RWPE1 (cell line): ENCODE data around the gene NXT1.

Experiments used
- CTCF ChIA-PET: fragments of 350-600 bp; sonication (Branson Sonifier 250); formaldehyde crosslinking; extraction: SDS; loops from one replicate; lab custom pipeline; 2021; lab: Yijun Ruan, JAX
- POLR2A ChIA-PET: fragments of 400-600 bp; formaldehyde crosslinking; extraction: SDS; loops from one replicate; lab custom pipeline; 2020; ENCODE audit warnings: antibody characterized with exemption; ENCODE audit not compliant: low non-redundant PET; lab: Yijun Ruan, JAX
- DNase-seq: peaks from one replicate; pipeline ENCODE4 v3.0.0; 2012; ENCODE audit warnings: low spot score
- H3K27ac ChIP-seq: fragments of 450-650 bp; 2 replicates; pipeline ENCODE4 v1.5.1; 2017
- TF ChIP-seq, protein P1 (sequence below): fragments of 450-650 bp; conservative IDR thresholded peaks from 2 replicates; pipeline ENCODE4 v1.5.1; 2017; ENCODE audit warnings: low read depth, mild to moderate bottlenecking

NXT1 gene

DNA sequence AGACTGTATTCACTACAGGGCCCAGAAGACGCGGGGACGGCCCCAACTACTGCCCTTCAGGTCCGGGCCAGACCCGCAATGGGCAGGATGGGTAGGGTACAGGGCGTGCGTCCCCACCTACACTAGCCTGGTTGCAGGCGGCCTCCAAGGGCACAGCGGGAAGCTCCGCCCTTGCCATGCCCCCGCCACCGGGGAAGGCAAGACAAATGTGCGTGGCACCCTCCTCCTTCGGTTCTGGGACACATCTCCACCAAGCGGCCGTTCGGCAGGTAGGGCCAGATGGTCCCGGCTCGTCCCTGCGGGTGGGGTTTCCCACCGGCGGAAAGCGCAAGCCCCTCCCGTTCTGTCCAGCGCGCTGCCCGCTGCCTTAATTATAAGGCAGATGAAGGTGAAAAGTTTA, 5.6 kb downstream of the NXT1 start:
- TF ChIP-seq, protein P1, sequence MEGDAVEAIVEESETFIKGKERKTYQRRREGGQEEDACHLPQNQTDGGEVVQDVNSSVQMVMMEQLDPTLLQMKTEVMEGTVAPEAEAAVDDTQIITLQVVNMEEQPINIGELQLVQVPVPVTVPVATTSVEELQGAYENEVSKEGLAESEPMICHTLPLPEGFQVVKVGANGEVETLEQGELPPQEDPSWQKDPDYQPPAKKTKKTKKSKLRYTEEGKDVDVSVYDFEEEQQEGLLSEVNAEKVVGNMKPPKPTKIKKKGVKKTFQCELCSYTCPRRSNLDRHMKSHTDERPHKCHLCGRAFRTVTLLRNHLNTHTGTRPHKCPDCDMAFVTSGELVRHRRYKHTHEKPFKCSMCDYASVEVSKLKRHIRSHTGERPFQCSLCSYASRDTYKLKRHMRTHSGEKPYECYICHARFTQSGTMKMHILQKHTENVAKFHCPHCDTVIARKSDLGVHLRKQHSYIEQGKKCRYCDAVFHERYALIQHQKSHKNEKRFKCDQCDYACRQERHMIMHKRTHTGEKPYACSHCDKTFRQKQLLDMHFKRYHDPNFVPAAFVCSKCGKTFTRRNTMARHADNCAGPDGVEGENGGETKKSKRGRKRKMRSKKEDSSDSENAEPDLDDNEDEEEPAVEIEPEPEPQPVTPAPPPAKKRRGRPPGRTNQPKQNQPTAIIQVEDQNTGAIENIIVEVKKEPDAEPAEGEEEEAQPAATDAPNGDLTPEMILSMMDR, result no peak
- ChIA-PET CTCF (no interaction called here), POLR2A (no interaction called here)
- DNase-seq, result no peak
- peak overlapping the region; percentile 97 for H3K27ac ChIP-seq

DNA sequence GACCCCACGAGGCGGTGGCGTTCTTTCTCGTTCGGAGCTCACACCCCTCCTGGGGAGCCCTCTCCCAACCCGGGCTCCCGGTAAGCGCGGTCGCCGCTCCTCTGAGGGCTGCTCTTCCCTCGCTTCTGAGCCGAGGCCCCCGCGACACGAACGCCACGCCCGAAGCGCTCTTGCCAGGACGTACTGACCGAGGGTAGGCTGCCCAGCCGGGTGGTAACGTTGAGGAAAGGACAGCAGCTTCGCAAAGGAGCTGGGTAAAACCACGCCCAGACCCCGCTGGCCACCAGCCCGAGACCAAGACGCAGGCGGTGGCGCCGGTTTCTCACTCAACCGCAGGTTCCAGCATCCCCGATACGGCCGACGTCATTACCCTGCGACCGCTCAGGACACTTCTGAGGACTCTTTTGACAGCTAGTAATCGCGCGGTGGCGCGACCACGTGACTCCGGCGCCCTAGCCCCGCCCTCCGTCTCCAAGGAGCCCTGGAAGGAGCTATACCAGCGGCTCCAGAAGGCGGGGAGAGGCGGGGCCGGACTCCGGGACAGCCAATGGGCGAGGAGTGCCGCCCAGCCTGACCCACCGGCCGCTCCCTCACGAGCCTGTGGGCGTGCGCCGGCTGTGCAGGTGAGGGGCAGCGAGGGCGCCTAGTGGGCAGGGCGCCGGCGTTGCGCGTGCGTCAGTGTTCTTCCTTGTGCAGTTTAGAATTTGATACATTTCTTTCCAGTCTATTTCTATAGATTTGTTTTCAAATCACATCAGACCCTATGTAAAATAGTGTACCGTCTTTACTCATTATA, 7.4 kb downstream of the NXT1 start:
- DNase-seq, result peak; percentile 95
- H3K27ac ChIP-seq, result peak overlapping the region; percentile 97
- TF ChIP-seq, protein P1, result no peak
- POLR2A ChIA-PET, result interaction anchor here (1.7 kb wide), 1 partner anchor 8 kb away, joined by 14 read pairs; the partner anchor contains the start of gene NXT1
- CTCF ChIA-PET, result no interaction called here

DNA sequence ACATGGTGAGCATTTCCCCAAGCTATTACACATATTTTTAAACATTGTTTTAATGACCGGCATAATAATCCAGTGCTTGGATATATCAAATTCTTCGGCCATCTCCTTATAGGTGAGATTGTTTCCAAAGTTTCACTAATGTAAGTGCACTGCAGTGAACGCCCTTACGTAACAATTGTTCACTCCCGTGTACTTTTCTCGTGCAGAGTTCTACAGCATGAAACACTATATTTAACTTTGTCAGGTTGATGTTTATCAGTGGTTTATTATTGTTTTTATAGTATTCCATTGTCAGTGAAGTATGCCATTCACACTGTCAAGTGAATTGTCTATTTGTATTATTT, 7.9 kb downstream of the NXT1 start:
- no peak for DNase-seq
- ChIA-PET CTCF (interaction anchor here (0.5 to 0.6 kb wide), 2 partner anchors 17 to 194 kb away, joined by 3 read pairs; no protein-coding TSS in a partner anchor), POLR2A (interaction anchor here (0.7 to 1.7 kb wide), 2 partner anchors 9 to 747 kb away, joined by 3 to 14 read pairs; partner anchors contain the start of gene NXT1)
- H3K27ac ChIP-seq, result peak overlapping the region; percentile 97
- TF ChIP-seq, protein P1, result no peak

DNA sequence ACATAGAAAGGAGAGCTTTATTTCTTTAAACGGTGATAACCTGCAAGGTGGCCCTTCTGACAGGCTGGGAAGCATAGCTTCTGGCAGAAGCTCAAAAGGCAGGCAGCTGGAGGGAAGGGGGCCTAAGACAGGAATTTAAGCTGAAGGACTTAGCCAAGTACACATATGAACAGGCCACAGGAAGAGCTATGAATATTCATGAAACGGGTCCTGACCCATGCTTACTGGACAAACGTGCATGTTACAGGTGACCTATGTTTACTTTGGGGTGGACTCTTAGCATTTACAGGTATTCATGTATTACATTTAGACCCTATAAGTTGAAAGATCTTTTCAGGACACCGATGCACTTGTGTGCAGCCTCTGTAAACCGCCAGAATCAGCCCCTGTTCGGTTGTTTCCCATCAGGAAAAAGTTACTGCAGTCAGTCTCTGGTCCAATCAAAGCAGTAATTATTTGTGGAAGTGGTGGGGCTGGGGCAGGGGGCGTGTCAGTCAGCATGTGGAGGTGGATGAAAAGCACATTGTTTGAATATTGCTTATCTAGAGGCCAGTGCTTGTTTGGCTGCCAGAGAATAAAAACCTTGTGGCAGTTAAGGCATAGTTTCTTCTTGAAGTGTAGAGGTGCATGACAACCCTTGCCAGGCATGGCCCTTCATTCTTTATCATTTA, 8.5 kb downstream of the NXT1 start:
- TF ChIP-seq, protein P1, result no peak
- DNase-seq, result no peak
- ChIA-PET CTCF (interaction anchor here (0.5 to 0.6 kb wide), 2 partner anchors 18 to 194 kb away, joined by 3 read pairs; no protein-coding TSS in a partner anchor), POLR2A (interaction anchor here (0.7 to 1.7 kb wide), 2 partner anchors 9 to 747 kb away, joined by 3 to 14 read pairs; partner anchors contain the start of gene NXT1)
- no peak overlapping the region for H3K27ac ChIP-seq

DNA sequence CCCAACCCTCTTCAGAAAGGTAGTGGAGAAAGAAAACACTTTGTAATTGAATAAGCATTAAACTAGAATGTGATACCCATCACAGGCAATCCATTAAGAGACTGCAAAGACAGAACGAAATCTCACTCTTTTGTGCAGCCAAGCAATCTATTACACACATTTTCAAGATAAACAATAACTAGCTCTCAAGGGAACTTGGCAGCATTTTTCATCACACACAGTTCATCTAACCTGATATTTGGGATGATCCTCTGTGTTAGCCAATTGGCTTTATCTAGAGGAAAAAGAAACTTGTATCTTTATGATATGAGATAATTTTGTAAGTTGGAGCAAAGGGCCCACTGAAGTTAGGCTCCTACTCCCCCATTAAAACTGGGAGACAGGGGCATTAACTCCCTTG, 9.9 kb downstream of the NXT1 start:
- TF ChIP-seq, protein P1, result no peak
- POLR2A ChIA-PET, result no interaction called here
- no peak overlapping the region for H3K27ac ChIP-seq
- CTCF ChIA-PET, result no interaction called here
- DNase-seq, result no peak

DNA sequence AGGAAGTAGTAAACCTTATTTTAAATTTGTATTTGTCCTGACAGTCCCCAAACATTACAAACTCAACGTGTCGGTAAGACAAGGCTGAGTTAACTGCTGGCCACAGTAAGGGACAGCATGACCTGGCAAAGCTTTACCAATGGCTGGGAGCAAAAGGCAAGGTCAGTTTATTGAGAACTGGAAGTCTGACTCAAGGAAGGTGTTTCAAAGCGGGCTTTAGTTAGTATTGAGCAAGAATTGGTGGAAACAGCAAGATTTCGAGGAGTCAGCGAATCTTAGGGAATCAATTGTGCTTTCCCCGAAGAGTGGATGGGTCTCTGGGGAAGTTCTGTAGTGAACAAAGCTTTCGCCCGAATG, 10.5 kb downstream of the NXT1 start:
- ChIA-PET CTCF (no interaction called here), POLR2A (no interaction called here)
- H3K27ac ChIP-seq, result peak overlapping the region; percentile 94
- DNase-seq, result peak; percentile 10
- TF ChIP-seq, protein P1, result no peak
